CD1c-positive myeloid dendritic cell (primary cell): ENCODE results near the gene CSPG5.

Experiments
- DNase-seq: peaks from one replicate; pipeline ENCODE4 v3.0.0-alpha.2; 2016; ENCODE audit errors: extremely low spot score

CSPG5 gene

GRCh38 chr3:47540281-47540680 lies 38.4 kb downstream of the CSPG5 start:
- DNase-seq = no peak

GRCh38 chr3:47536967-47537366 lies 41.7 kb downstream of the CSPG5 start:
- DNase-seq = no peak

- no peak for DNase-seq
Measured at GRCh38 chr3:47536221-47536891, 42.3 kb downstream of the CSPG5 start.

GRCh38 chr3:47533996-47534454 lies 44.6 kb downstream of the CSPG5 start:
- DNase-seq = no peak

- no peak for DNase-seq
Measured at GRCh38 chr3:47533481-47533880, 45.2 kb downstream of the CSPG5 start.

GRCh38 chr3:47527952-47528725 lies 50.5 kb downstream of the CSPG5 start:
- no peak for DNase-seq

- DNase-seq = no peak
Measured at GRCh38 chr3:47525617-47526016, 53.0 kb downstream of the CSPG5 start.

- no peak for DNase-seq
Measured at GRCh38 chr3:47523310-47524073, 55.2 kb downstream of the CSPG5 start.

GRCh38 chr3:47522082-47522987 lies 56.3 kb downstream of the CSPG5 start:
- peak; percentile 90 for DNase-seq

GRCh38 chr3:47520756-47521155 lies 57.9 kb downstream of the CSPG5 start:
- no peak for DNase-seq

GRCh38 chr3:47517937-47518336 lies 60.7 kb downstream of the CSPG5 start:
- DNase-seq = no peak

- no peak for DNase-seq
Measured at GRCh38 chr3:47515864-47516319, 62.8 kb downstream of the CSPG5 start.

GRCh38 chr3:47515100-47515499 lies 63.6 kb downstream of the CSPG5 start:
- no peak for DNase-seq

GRCh38 chr3:47513125-47513929 lies 65.3 kb downstream of the CSPG5 start, which contains the start of gene ELP6:
Gene ELP6, minus strand, starts transcription at chr3:47513712. Its CDS starts 122 bp downstream, at chr3:47513590.
- peak; percentile 98 for DNase-seq

- peak; percentile 1 for DNase-seq
Measured at GRCh38 chr3:47512416-47513124, 66.1 kb downstream of the CSPG5 start.
